SK-N-SH treated with all-trans-retinoic acid at 6 μM for 48 hours (cell line): ENCODE measurements around the gene NKX2-4.

Experiments
- ATAC-seq: fragments of 200-7000 bp; cut with Tn5 transposase; 3 replicates; pipeline ENCODE4 v1.9.1; 2020; ENCODE audit warnings: mild to moderate bottlenecking, moderate library complexity
- ARNTL ChIP-seq: fragments of 450-650 bp; formaldehyde crosslinking; IDR thresholded peaks from 2 replicates; pipeline ENCODE4 v1.5.0; 2020; ENCODE audit warnings: low read depth, mild to moderate bottlenecking, moderate library complexity, borderline replicate concordance
- BACH2 ChIP-seq: fragments of 250-450 bp; sonication (Bioruptor Pico); IDR thresholded peaks from 2 replicates; pipeline ENCODE4 v1.9.0; 2021; ENCODE audit warnings: mild to moderate bottlenecking, borderline replicate concordance
- CREB5 ChIP-seq: fragments of 250-450 bp; sonication (Bioruptor Pico); IDR thresholded peaks from 2 replicates; pipeline ENCODE4 v1.5.1; 2020; ENCODE audit warnings: low read depth, mild to moderate bottlenecking, moderate library complexity
- CSDC2 ChIP-seq: fragments of 250-450 bp; sonication (Bioruptor Pico); IDR thresholded peaks from 2 replicates; pipeline ENCODE4 v1.5.0; 2020; ENCODE audit warnings: mild to moderate bottlenecking, moderate library complexity
- CSRNP3 ChIP-seq: fragments of 250-450 bp; sonication (Bioruptor Pico); IDR thresholded peaks from 2 replicates; pipeline ENCODE4 v1.5.1; 2021; ENCODE audit warnings: mild to moderate bottlenecking, moderate library complexity
- ESRRG ChIP-seq: fragments of 250-450 bp; sonication (Bioruptor Pico); IDR thresholded peaks from 2 replicates; pipeline ENCODE4 v1.6.1; 2021; ENCODE audit warnings: mild to moderate bottlenecking
- OSR1 ChIP-seq: fragments of 250-450 bp; sonication (Bioruptor Pico); IDR thresholded peaks from 2 replicates; pipeline ENCODE4 v1.8.0; 2022; ENCODE audit warnings: moderate library complexity, mild to moderate bottlenecking, inconsistent platforms
- PATZ1 ChIP-seq: fragments of 250-450 bp; sonication (Bioruptor Pico); IDR thresholded peaks from 2 replicates; pipeline ENCODE4 v1.8.0; 2020; ENCODE audit warnings: mild to moderate bottlenecking, moderate library complexity, borderline replicate concordance
- POU6F1 ChIP-seq: fragments of 250-450 bp; sonication (Bioruptor Pico); IDR thresholded peaks from 2 replicates; pipeline ENCODE4 v1.8.0; 2021; ENCODE audit warnings: low read depth, mild to moderate bottlenecking, moderate library complexity, borderline replicate concordance
- PPARA ChIP-seq: fragments of 250-450 bp; sonication (Bioruptor Pico); IDR thresholded peaks from 2 replicates; pipeline ENCODE4 v1.5.0; 2020; ENCODE audit warnings: mild to moderate bottlenecking, borderline replicate concordance
- SNAI2 ChIP-seq: fragments of 250-450 bp; sonication (Bioruptor Pico); IDR thresholded peaks from 2 replicates; pipeline ENCODE4 v1.5.0; 2020; ENCODE audit warnings: mild to moderate bottlenecking, moderate library complexity
- TCF4 ChIP-seq: fragments of 250-450 bp; sonication (Bioruptor Pico); IDR thresholded peaks from 2 replicates; pipeline ENCODE4 v1.8.0; 2021; ENCODE audit warnings: mild to moderate bottlenecking, moderate library complexity, borderline replicate concordance
- TOX ChIP-seq: fragments of 250-450 bp; sonication (Bioruptor Pico); IDR thresholded peaks from 2 replicates; pipeline ENCODE4 v1.8.0; 2021; ENCODE audit warnings: mild to moderate bottlenecking, moderate library complexity, borderline replicate concordance
- TSHZ2 ChIP-seq: fragments of 250-450 bp; sonication (Bioruptor Pico); IDR thresholded peaks from 2 replicates; pipeline ENCODE4 v1.5.0; 2020; ENCODE audit warnings: mild to moderate bottlenecking, moderate library complexity
- ZC3H10 ChIP-seq: fragments of 250-450 bp; sonication (Bioruptor Pico); IDR thresholded peaks from 2 replicates; pipeline ENCODE4 v1.5.1; 2021; ENCODE audit warnings: mild to moderate bottlenecking, moderate library complexity
- ZFP3 ChIP-seq: fragments of 250-450 bp; sonication (Bioruptor Pico); IDR thresholded peaks from 2 replicates; pipeline ENCODE4 v1.5.0; 2020; ENCODE audit warnings: mild to moderate bottlenecking, moderate library complexity
- ZFP30 ChIP-seq: fragments of 450-650 bp; formaldehyde crosslinking; IDR thresholded peaks from 2 replicates; pipeline ENCODE4 v1.5.0; 2022; ENCODE audit warnings: mild to moderate bottlenecking, moderate library complexity
- ZNF70 ChIP-seq: fragments of 450-650 bp; formaldehyde crosslinking; IDR thresholded peaks from 2 replicates; pipeline ENCODE4 v1.5.0; 2020; ENCODE audit warnings: mild to moderate bottlenecking, moderate library complexity
- ZNF8 ChIP-seq: fragments of 450-650 bp; formaldehyde crosslinking; IDR thresholded peaks from 2 replicates; pipeline ENCODE4 v1.5.0; 2020; ENCODE audit warnings: mild to moderate bottlenecking, moderate library complexity

NKX2-4 gene

GRCh38 chr20:21373436-21373835 is 23.9 kb downstream of the NKX2-4 start:
- ATAC-seq, result no peak
- TF ChIP-seq TSHZ2 (CRISPR knock-in tag), result no peak
- no peak for TF ChIP-seq ZC3H10
- no peak for TF ChIP-seq PPARA (CRISPR knock-in tag)
- TF ChIP-seq ZNF70 (CRISPR knock-in tag), result no peak
- TF ChIP-seq, all 23 proteins: peak for 0

- ATAC-seq, result no peak
- TF ChIP-seq CSDC2 (CRISPR knock-in tag) (no peak), POU6F1 (CRISPR knock-in tag) (no peak), ZNF70 (CRISPR knock-in tag) (no peak), ZFP3 (CRISPR knock-in tag) (no peak), CSRNP3 (no peak), TSHZ2 (CRISPR knock-in tag) (no peak), PATZ1 (no peak), BACH2 (CRISPR knock-in tag) (no peak)
- TF ChIP-seq, all 23 proteins: peak for 0
Observed at GRCh38 chr20:21372016-21372415, 25.3 kb downstream of the NKX2-4 start.

GRCh38 chr20:21371193-21371592 is 26.1 kb downstream of the NKX2-4 start:
- ATAC-seq, result no peak
- TF ChIP-seq SNAI2 (CRISPR knock-in tag) (no peak), ZC3H10 (no peak), ZNF8 (CRISPR knock-in tag) (no peak), ZFP30 (CRISPR knock-in tag) (no peak), TOX (no peak), CREB5 (CRISPR knock-in tag) (no peak), OSR1 (CRISPR knock-in tag) (no peak), CSRNP3 (no peak), POU6F1 (CRISPR knock-in tag) (no peak), ZFP3 (CRISPR knock-in tag) (no peak), TCF4 (CRISPR knock-in tag) (no peak), ARNTL (CRISPR knock-in tag) (no peak), ESRRG (no peak), PATZ1 (no peak), CSDC2 (CRISPR knock-in tag) (no peak), ZNF70 (CRISPR knock-in tag) (no peak)
